Central memory CD4-positive, alpha-beta T cell (primary cell): ENCODE results near the gene TIMP1.
"Not testable (repeated sequence)": the region's sequence is repeated elsewhere in the genome, so short reads cannot be mapped to it uniquely, and the experiment has no call there.

Source experiments
- DNase-seq: peaks from one replicate; pipeline ENCODE4 v3.0.0; 2022

The TIMP1 gene

DNA sequence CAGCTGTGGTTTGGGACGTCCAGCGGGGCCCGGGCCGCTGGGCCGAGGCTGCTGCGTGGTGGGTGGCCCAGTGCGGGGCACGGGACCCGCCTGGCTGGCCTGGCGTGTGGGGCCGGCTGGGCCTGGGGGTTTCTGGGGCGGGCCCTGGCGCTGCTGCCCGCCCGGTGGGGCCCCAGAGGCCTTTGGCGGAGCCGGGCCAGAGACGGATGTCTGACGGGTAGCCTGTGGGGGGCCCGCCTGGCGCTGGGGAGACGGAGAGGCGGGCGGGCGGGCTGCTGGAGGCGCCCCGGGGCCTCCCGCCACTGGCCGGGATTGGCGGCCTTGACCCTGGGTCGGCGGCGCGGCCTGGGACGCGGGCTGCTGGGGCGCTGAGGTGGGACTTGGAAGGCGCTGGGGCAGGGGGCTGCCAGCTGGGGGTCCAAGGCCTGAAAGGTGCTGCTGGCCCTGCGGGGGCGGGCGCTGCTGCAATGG lies 8.1 kb upstream of the TIMP1 start:
- DNase-seq, result no peak

DNA sequence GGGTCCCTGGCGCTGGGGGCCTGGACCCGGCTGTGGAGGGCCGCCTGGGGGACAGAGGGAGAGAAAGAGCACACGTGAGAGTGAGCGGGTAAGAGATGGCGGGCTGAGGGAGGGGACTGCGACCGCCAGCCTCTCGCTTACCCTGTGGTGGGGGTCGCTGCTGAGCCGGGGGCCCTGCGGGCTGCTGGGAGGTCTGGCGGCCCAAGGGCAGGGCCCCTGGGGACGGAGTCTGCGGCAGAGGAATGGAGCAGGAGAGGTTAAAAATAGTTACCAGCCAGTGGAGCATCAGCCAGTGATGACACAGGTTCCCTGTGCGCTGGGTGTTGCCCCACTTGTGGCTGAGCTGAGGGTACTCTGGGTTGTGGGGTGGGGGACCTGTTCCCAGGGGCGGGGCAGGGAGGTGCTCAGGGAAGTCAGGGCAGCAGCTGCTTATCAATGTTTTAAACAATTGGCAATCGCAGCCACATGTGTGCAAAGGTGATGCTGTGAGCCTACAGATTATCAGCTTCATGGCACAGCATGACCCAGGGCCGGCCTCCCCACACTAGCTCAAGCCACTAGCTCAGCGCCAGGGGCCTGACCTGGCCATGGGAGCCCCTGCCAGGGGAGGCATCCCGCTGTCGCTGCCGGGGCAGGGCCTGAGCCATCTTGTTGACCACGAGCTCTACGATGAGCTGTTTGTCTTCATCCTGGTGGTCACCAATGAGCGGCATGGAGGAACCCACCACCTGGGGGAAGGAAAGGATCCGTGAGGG lies 7.5 kb upstream of the TIMP1 start:
- DNase-seq, result no peak

DNA sequence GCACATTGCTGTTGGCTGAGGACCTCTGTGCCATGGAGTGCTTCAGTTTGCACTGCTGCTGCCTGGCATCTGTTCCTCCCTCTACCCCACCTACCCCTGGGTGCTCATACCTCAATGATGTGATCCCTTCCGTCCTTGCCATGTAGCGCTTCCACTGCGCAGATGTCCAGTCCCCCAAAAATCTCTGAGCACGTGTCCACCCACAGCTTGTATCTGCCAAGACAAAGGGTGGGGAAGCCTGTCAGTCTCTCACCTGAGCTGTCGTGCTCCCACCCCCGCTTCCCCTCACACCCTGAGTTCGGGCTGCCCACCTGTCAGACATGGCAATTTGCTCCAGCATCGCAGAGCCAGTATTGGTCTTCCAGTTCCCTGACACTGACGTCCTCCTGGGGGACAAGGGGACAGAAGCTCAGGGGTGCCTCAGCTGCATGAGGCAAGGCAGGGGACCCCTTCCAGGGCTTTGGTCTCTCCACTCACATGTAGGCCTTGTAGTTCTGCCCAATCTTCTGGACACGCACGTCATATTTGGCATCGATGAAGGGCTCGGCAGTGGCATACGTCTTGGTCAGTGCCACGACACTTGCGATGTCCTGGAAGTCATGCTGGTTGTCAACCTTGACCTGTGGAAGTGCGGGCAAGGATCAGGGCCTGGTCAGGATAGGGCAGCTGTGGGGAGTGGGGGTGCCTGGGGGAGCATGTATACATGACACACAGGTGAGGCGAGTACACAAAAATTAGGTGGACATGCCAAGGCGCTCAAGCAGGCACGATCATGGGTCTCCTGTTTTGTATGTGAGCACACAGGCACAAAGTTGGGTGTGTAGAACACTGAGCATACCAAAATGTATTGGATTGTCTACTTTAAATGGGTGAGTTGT lies 6.0 kb upstream of the TIMP1 start:
- DNase-seq, result no peak

DNA sequence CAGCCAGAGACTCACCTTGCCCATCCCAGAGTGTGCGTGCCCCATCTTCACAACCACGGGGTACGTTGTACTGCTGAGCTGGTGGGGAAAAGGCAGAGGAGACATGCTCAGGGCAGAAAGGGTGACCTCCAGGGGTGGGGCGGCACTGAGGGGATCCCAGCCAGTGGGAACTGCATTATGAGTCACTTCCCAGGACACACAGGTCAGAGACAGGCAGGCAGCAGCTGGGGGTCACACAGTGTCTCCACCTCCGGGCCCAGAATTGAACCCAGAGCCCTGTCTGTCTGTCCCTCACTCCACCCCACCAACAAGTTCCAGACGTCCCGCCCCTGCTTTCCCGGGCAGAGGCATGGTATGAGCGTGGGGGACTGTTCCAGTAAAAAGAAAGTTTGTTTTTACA lies 4.8 kb upstream of the TIMP1 start:
- no peak for DNase-seq

DNA sequence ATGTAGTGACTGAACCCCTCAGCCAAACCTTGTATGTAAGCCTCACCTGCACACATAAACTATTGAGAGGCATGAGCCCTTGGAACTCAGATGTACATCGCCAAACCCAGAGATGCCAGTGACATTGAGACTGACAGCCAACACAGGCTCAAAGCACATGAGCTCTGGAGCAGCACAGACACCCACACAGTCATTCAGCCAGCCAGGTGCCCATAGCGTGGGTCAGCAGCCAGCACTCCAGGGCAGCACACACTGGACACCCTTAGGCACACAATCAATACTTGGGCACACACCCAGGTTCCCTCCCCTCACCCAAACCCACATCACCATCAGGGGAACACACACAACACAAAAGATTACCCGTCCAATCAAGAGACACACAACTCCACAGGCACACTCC lies 4.3 kb upstream of the TIMP1 start:
- no peak for DNase-seq

DNA sequence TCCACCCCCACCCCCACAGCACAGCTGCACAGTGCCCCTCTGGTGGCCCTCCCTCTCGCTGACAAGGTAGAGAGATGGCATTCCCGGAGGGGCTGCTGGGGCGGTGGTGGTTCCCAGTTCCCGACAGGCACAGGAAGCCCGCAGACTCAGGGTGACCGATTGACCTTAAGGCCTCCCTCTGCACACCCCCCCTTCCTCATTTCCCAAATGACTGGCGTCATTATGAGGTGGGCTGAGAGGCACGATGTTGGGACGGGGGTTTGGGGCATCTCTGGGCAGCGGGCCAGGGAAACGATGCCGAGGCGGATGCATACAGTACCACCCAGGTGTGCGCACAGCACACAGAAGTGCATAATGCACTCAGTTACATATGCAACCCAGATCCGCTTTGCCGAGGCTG lies 3.5 kb upstream of the TIMP1 start:
- DNase-seq, result no peak

DNA sequence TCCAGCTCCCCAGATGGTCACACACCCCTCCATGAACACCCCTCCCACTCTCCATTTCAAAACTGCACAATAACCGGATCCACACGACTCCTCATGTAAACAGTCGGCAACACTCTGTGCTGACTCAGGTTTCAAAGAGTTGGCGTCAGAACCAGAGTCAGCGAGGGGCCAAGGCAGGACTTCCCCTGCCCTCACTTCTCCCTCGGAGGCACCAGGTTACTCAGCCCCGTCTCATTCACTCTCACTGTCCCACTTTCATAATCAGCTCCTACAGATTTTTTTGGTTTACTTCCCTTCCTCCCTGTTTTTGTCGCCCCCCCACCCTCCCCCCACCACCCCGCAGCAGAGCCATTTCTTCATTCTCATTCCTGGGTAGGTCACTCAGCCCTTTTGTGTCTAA lies 2.7 kb upstream of the TIMP1 start:
- no peak for DNase-seq

DNA sequence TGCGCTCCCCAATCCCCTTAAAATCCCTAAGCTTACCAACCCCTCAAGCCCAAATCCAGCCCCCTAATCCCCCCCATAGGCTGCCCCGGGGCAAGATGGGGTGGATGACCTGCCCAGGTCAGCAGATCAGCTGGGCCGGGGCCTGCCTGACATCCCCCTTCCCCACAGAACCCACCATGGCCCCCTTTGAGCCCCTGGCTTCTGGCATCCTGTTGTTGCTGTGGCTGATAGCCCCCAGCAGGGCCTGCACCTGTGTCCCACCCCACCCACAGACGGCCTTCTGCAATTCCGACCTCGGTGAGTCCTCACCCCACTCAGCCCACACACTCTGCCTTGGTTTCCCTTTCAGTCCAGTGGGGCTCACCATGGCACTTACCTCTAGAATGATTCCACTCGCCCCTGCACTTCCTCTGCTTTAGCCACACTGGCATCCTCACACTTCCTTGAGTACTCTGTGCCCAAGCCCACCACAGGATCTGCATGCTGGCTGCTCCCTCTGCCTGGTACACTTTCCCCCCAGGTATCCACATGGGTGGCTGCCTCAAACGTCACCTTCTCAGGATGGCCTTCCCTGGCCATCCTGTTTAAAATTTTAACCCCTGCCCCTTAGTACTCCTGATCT lies 1.1 kb downstream of the TIMP1 start:
- no peak for DNase-seq

DNA sequence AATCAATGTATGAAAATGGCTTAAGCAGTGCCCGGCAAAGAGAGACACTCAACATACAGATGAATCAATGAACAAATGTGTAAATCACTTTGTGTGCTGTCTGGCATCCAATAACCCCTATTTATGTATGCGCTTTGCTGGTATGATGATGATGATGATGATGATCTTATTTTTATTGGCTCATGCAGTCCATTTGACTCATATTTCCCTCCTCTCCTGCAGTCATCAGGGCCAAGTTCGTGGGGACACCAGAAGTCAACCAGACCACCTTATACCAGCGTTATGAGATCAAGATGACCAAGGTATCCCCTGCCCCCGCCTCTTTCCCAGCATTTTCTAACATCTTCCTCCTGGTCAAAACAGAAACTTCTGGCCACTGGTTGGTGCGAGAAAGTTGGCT lies 2.5 kb downstream of the TIMP1 start:
- no peak for DNase-seq

DNA sequence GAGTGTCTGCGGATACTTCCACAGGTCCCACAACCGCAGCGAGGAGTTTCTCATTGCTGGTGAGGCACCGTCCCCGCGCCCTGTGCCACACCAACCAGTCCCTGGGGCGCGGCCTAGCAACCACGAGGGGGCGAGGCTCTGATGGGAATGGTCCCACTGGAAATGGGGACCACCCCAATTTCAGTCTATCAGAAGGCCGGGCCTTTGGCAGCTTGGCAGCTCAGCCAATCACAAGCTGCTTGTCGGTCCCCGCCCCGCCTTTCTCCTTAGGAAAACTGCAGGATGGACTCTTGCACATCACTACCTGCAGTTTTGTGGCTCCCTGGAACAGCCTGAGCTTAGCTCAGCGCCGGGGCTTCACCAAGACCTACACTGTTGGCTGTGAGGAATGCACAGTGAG lies 3.0 kb downstream of the TIMP1 start:
- no peak for DNase-seq

DNA sequence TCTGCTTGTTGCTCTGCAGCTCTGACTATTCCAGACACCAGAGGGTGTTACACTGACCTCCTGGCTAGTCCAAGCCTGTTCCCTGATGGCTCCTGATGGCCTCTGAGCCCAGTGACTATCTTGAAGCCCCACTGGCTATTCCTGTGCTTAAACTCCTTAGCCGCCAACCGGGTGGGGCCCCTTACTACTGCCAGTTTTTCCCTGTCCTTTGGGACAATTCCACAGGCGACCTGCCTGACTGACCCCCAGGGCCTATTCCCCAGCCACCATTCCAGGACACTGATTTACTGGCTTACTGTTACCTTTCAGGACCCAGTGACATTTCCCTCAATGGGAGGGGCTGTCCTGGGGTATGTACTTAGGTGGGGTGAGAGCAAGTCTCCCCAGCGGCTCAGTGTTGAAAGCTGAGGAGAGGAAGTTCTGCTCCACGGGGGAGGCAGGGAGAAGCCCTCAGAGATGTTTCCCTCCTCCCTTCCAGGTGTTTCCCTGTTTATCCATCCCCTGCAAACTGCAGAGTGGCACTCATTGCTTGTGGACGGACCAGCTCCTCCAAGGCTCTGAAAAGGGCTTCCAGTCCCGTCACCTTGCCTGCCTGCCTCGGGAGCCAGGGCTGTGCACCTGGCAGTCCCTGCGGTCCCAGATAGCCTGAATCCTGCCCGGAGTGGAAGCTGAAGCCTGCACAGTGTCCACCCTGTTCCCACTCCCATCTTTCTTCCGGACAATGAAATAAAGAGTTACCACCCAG lies 4.0 kb downstream of the TIMP1 start:
- no peak for DNase-seq

DNA sequence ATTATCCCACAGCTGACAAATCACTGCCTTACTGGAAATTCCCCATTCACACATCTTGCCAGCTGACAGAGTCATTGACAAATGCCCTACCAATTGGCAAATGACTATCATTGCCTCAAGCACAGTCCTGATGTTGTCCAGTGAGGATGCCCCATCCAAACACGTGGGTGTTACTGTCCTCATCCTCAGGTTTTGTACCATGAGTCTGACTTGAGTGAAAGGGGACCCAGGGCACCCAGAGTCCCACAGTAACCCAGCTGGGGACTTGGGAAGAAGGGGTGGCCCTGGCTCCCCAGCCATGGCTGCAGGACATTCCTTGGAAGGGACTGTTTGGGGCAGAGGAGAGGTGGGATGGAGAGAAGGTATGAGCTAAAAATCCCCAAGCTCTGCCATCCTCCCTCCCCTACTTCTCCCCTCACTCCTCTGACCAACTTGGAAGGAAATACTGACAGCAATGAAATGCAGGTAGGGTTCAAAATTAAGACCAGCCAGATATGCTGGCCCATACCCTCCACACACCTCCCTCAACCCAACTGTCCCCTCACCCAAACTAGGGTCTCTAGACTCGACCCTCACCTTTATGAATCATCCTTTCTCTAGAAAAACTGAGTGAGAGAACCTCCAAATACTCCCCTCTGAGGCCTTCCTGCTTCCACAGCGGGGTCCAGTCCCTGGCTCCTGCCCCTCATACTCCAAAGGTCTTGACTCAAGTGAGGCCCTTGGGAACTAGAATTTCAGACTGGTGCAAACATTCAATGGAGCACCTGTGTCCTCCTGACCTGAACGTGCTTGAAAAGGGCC lies 5.1 kb downstream of the TIMP1 start:
- DNase-seq, result no peak

DNA sequence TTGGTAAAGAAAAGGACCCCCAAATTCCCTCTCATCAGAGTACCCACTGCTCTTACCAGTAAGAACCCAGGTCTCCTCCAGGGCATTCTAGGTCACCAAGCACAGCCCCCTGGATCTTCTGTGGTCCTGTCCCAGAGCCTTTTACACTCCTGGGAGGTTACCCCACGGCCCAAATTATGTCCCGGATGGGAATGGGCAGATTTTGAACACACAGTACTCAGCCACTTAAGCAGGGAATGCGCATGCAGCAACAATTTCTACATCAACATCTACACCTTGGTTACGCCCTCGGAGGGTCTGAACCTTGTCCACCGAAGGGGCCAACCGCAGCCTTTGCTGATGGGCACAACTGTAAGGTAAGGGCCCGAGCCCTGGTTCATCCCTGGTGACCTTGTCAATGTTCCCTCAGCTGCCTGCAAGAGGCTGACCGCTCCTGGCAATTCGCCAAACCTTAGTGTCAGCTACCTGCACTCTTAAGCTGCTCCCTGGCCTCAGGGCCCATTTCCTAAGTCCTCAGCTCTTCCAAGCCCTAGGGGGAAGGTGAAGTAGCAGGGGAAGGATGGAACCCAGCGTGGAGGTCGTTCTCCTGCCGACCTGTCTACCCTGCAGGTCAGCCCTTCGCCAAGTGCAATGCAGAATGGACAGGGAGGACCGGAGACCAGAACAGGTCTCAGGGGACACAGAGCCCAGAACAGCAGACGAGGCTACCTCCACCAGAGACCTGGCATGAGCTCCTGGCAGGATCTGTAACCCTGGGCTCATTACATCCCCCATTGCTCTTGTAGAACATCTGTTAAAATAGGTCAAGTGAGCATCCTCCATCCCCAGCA lies 5.9 kb downstream of the TIMP1 start:
- DNase-seq, result no peak

DNA sequence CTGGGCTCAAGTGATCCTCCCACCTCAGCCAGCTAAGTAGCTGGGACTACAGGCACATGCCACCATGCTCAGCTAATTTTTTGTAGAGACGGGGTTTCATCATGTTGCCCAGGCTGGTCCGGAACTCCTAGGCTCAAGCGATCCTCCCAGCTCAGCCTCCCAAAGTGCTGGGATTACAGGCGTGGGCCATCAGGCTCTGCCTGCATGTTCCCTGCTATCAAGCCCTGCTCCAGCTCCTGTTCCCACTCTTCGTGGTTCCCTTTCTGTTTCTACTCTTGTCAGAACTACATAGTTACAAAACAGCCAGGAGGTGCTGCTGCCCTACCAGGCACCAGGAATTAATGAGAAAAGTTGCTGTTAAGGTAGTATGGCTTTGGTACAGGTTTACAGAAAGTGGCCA lies 8.7 kb downstream of the TIMP1 start:
- no peak for DNase-seq

DNA sequence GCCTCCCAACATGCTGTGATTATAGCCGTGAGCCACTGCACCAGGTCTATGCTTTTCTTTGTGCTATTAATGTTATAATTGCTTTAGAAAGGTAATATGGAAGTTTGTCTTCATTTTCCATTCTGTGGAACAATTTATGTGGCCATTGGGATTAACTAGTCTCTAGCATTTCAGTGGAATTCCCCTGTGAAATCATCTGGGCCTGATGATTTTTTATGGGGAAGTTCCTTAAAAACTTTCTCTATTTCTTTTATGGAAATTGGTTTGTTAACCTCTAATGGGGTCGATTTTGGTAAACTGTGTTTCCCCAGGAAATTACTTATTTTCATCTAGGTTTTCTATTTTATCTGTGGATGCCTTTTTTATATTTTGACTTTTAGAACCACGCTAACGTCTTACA lies 11.3 kb downstream of the TIMP1 start:
- no peak for DNase-seq

DNA sequence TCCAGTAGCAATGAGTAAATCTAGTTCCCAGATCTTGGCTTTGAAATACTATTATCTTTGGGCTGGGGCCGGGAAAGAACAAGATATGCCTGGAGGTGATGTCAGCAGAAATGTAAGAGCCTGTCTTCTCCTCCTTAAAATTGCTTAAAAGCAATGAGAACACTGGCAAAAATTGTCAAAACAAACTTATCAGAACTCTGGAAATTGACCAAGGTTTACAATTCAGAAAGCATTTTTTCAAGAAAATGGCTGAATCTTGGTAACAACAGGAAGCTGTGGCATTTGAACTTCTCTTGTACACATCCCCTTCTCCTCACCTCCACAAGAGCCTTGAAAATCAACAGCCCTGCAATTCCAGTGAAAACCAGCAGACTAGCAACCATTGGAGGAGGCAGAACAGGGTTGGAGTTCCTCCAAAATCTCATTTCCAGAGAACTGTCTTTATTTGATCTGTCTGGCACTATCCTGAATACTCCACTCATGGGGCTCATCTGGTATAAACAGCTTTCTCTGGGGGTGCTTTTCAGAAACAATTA lies 13.5 kb downstream of the TIMP1 start:
- DNase-seq, result no peak

DNA sequence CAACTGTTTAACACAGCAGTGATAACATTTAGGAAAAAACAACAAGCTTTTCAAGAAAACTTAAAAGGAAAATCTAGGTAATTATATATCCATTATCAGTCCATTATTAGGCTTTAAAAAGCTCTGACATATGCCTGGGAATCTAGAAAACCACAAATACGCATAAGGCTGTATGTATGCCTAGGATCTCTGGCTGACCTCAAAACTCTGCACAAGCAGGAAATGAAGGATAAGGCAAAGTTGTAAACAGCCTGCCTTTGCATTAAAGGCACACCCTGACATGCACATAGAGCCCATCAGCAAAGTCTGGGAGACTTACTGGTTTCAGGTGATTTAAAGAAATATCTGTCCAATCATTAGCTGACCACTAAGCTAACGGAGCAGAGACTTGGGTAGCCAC lies 14.0 kb downstream of the TIMP1 start:
- no peak for DNase-seq

DNA sequence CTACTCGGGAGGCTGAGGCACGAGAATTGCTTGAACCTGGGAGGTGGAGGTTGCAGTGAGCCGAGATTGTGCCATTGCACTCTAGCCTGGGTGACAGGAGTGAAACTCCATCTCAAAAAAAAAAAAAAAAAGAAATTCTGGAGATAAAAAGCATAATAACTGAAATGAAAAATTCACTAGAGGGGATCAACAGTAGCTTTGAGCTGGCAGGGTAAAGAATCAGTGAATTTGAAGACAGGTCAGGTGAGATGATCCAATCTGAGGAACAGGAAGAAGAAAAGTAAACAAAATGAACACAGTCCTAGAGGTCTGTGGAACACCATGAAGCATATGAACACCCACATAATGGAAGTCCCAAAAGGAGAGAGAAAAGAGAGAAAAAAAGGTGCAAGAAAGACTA lies 15.0 kb downstream of the TIMP1 start:
- DNase-seq, result no peak

DNA sequence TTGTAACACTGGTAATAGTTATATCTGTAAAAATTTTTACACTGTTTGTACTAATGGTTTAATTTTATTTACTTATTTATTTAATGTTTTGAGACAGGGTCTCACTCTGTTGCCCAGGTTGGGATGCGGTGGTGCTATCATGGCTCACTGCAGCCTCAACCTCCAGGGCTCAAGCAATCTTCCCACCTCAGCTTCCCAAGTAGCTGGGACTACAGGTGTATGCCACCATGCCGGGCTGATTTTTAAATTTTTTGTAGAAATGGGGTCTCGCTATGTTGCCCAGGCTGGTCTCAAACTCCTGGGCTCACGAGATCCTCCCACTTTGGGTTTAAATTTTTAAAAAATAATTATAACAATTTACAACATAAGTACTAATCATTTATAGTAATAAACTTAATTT lies 20.9 kb downstream of the TIMP1 start:
- not testable (repeated sequence) for DNase-seq

DNA sequence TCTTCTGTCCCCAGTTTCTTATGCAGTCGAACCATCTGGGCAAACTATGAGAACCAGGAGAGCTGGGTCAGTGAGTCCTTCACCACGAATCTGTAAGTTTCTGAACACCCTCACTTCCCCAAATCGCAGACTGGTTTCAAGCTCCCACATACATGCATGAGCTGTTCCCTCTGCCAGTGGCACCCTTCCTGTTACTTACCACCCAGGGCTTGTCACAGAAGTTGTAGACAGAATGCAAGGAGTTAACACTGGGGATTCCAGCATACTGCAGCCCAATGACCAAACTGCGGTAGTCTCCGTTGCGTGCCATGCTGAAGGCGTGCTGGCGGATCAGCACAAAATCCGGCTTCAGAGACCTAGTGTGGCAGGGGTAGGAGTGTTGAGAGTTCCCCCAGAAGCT lies 22.8 kb downstream of the TIMP1 start:
- DNase-seq, result no peak

DNA sequence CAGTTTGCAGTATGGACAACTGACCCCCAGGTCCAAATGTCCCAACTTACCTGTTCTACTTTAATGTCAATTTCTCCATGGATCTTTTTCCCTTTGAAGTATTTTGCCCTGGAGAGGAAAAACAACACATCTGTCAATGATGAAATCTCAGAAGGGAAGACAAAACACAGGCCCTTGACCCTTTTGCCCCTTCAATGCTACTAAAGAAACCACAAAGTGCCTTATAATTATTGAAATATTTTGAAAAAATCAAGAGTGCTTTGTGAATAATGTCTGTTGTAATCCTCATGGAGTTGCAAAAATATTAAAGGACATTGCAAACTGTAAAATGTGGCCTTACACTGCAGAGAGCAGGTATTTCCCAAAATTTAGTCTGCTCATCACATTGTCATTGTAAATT lies 24.9 kb downstream of the TIMP1 start:
- DNase-seq, result no peak
